HepG2 (cell line): ENCODE data around the gene DEDD2.

Source experiments
- HNRNPH1 ChIP-seq: fragments of 200-400 bp; formaldehyde crosslinking; optimal IDR thresholded peaks from 2 replicates; pipeline ENCODE3; 2017; ENCODE audit warnings: mild to moderate bottlenecking, low read depth, low read length
- POLR2A ChIP-seq, 2 experiments: IDR thresholded peaks; 2 replicates each; pipeline ENCODE4 v1.6.1; 2011; ENCODE audit warnings: low read depth in 2 of 2, low read length in 2 of 2, mild to moderate bottlenecking in 1 of 2, moderate library complexity in 1 of 2; ENCODE audit not compliant: insufficient read depth in 1 of 2
- TAF15 ChIP-seq: fragments of 200-400 bp; formaldehyde crosslinking; IDR thresholded peaks from one replicate; pipeline ENCODE4 v1.6.1; 2018; ENCODE audit warnings: mild to moderate bottlenecking, low read depth, low read length; ENCODE audit not compliant: poor library complexity, severe bottlenecking
- ZMYM3 ChIP-seq: sonication (generic); formaldehyde crosslinking; IDR thresholded peaks from 2 replicates; pipeline ENCODE4 v1.5.1; 2020; ENCODE audit warnings: mild to moderate bottlenecking, missing genetic modification reagents
- ZNF143 ChIP-seq: sonication (generic); formaldehyde crosslinking; IDR thresholded peaks from 2 replicates; pipeline ENCODE4 v1.4.0; 2020; ENCODE audit warnings: missing genetic modification reagents
- TF ChIP-seq, protein P1 (sequence below): sonication (generic); formaldehyde crosslinking; IDR thresholded peaks from 2 replicates; pipeline ENCODE4 v1.5.0; 2020; ENCODE audit warnings: mild to moderate bottlenecking, missing genetic modification reagents, moderate library complexity

DNA sequence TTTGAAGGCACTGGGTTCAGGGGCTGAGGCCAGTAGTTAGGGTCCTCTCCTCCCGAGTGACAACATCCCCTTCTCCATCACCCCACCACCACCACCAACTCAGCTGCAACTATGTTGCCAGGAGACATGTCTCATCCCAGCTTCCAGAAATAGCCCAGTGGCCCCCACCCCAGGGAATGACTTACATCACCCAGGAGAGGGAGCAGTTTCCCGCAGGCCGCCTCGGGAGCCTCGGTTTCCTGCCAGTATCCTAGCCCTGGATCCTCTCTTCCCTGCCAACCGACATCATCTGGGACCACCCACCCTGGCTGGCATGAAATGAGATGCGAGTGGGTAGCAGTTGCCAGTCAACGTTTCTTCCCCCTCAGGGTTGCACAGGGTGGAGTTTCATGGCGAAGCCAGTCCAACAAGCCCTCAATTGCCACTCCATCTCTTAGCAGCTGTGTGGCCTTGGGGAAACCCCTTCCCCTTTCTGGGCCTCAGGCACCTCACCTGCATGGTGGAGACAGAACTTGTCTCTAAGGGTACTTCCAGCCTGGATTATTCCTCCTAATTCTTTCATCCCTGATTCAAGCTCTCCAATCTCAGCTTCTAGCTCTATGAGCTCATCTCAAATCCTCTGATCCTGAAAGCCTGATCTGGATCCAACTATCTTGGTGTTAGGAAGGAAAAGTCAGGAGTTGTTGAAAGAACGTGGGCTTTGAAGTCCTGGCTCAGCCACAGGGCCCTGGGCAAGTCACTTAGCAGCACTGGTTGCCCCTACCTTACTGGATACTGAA lies 28.9 kb upstream of the DEDD2 start:
- TF ChIP-seq ZMYM3 (CRISPR knock-in tag) (no peak), TAF15 (no peak), POLR2A (IDR thresholded peaks at IDR 0.05; ENCODE audit: insufficient read depth in 1 of 2, low read depth in 2 of 2, low read length in 2 of 2) (peak in 1 of 2 experiments; percentile 50; a peak in 1 of 4 replicates), ZNF143 (no peak), HNRNPH1 (peak; percentile 82)
- TF ChIP-seq, protein P1, sequence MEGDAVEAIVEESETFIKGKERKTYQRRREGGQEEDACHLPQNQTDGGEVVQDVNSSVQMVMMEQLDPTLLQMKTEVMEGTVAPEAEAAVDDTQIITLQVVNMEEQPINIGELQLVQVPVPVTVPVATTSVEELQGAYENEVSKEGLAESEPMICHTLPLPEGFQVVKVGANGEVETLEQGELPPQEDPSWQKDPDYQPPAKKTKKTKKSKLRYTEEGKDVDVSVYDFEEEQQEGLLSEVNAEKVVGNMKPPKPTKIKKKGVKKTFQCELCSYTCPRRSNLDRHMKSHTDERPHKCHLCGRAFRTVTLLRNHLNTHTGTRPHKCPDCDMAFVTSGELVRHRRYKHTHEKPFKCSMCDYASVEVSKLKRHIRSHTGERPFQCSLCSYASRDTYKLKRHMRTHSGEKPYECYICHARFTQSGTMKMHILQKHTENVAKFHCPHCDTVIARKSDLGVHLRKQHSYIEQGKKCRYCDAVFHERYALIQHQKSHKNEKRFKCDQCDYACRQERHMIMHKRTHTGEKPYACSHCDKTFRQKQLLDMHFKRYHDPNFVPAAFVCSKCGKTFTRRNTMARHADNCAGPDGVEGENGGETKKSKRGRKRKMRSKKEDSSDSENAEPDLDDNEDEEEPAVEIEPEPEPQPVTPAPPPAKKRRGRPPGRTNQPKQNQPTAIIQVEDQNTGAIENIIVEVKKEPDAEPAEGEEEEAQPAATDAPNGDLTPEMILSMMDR (CRISPR knock-in tag), result peak; percentile 71
